GM21515 (cell line): Measurements from ENCODE around the gene IL1RN.

ENCODE experiments used
- ATAC-seq: cut with Tn5 transposase; IDR thresholded peaks from one replicate; pipeline ENCODE4 v1.9.1; 2021; ENCODE audit not compliant: unreplicated experiment

IL1RN gene

DNA sequence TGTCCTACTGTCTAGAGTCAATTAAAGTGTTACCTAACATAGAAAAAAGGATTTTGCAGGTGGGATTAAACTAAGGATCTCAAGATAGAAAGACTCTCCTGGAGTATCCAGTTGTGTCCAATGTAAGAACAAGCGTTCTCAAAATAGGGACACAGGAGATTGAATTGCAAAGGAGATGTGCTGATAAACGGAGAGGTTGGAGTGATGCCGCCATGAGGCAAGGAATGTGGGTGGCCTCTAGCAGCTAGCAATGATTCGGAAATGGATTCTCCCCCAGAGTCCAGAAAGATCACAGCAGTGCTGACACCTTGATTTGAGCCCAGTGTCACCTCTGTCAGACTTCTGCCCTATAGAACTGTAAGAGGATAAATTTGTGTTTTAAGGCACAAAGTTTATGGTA lies 24.1 kb upstream of the IL1RN start:
- ATAC-seq = no peak

DNA sequence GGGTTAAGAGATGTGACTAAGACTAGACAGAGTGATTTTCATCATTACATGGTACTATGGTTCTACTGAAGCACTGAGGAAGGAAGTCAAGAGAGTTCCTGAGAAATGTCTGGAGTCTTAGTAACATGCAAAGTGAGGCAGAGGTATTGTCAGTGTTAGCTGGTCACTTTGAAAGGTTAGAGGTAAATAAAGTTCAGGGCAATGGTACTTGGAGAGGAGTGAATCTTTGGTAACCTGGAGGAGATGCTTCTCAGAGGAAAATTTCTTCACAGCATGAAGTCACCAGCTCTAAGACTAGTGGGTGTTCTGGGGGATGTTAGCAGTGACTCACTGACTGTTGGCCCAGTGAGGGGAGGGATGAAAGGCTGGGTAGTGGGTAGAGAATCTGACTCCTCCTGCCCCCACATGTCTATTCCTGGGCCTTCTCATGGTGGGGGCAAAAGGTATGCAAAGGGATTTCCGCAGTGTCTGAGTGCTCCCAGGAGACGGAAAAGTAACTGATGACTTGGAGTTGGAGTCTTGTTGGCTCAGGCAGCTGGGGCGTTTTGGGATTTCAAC lies 23.3 kb upstream of the IL1RN start:
- ATAC-seq = no peak

DNA sequence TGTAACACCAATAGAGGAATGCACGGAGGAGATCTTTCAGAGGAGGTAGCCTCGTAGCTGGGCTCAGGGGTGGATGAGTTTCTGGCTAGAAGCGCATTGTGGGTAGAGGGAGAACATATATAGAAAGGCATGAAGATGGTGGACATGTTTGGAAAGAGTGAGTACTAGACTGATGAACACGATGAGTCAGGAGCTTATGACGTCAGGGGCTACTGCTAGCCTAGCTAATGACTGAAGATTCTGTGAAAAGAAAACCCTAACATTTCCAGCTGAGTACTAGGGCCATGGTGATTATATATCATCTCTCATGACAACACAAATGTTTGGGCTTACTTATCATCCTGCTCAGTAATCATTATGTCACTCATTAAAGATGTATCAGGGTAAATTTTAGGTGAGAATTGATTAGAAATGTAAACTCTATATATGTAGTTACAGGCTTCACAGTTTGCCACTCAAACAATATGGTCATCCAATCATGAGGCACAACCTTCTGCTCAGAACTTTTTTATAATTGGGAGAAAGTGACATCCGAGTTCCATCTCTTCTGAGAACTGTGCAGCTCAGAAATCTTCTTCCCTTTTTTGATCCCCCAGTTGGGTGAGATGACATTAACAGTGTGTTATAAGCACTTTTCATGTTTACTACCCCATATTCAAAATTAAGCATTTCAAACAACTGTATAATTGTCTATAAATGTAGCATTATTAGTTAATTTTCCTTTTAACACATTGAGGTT lies 22.2 kb upstream of the IL1RN start:
- no peak for ATAC-seq

DNA sequence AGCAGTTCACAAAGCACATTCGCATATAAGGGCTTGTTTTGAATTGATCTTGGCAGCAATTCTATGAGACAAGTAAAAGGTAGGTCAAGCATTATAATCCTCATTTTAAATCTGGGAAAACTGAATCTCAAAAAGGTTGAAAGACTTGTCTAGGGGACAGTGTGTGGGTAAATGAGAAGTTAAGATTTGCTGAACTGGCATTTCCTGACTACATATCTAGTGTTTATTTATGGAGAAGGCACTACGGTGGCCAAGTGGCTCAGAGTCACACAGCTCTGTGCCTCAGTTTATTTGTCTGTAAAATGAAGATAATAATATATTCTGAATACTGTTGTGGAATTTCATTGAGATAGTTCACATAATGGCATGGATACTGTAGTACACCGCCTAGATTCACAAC lies 16.3 kb upstream of the IL1RN start:
- ATAC-seq = no peak

DNA sequence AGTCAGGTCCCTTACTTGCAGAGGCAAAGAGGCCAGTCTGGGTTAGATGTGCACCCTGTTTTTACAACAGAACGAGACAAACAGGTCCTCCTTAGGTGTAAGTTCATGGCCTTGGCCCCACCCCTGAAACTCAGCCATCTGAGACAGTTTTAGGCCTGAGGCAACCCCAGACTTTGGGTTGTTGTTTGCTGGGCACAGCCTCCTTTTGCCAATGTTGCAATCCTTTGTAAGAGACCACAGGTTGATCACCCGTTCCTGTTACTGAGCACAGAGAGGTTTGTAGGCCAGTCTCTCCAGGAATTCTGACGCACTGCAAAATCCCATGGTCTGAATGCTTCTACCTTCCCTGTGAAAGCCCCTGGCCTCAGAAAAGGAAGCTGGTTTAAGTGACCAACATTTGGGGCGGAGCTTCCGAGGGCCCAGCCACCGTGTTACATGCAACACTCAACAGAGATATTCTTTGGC lies 15.5 kb upstream of the IL1RN start:
- ATAC-seq = no peak

DNA sequence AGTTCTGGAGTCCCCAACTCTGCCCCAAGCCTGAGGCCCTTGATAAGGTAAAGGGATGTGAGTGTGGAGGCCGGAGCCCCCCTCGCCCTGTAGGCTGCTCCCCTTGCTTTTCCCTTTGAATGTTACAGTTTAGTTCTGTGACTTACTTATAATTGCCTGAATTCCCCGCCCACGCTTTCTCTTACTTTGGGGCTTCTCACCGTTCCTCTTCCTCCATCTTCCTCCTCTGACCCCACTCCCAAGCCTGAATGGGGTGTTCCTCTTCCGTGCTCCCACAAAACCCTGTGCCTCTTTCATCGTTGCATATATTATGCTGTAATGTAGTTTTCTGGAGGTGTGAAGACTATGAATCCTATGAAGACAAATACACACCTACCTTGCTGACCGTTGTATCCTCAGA lies 15.0 kb upstream of the IL1RN start:
- no peak for ATAC-seq

DNA sequence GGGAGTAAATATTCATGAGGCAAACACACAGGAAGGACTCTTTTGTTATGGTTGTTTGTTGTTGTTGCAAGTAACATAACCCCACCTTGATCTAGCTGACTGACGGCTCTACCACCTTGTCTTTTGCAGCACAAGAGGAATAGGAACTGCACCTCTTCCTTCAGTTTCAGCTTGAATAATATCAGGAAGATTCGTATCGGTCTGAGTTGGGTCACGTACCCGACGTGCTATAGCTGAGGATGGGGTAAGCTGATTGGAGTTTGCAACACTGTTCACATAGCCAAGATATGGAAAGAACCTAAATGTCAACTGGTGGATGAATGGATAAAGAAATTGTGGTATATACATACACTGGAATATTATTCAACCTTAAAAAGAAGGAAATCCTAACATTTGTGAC lies 14.5 kb upstream of the IL1RN start:
- ATAC-seq = no peak

DNA sequence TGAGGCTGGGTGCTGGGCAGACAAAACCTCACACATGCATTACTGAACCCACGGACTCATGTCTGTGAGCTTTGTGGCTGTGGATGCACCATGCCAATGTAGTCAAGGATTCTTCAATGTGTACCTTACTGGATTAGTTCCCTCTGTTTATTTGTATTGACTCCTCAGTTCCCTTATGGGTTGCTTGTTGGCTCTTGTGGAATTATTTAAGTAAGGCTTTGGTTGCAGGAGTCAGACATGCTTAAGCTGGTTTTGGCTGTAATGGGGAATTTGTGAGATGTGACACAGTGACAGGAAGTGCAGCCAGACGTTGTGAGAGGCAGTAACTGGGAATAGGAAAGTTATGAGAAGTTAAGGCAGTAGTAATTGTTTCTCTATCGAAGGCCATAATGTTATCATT lies 13.6 kb upstream of the IL1RN start:
- no peak for ATAC-seq

DNA sequence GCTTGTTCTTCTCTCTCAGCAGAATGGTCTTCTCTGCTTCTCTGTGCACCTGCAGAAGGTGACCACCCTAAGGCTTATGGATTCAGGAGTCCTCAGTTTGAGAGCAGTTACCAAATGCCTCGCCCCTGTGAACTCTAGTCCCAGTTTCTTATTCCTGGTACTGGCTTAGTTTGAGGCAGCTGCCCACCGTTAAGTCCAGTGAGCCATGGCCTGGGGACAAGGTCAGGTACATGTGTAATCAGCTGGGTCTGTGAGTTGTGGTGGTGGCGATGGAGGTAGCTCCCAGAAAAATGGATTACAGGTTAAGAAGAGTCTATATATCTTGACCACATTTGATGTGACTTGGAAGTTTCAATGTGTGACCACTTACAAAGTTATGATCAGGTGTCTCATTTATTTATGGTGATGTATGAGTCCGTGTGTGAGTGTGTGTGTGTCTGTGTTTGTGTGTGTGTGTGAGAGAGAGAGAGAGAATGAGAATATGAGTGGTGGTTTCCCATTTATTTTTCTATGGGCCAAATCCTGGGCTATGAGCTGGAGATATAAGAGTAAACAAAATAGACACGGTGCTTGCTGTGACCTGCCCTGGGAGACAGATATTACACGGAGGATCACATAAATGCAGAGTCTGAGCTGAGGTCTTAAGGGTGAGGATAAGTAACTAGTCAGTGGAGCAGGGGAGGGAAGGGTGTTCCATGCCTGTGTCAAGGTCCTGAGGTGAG lies 13.0 kb upstream of the IL1RN start:
- ATAC-seq = no peak

DNA sequence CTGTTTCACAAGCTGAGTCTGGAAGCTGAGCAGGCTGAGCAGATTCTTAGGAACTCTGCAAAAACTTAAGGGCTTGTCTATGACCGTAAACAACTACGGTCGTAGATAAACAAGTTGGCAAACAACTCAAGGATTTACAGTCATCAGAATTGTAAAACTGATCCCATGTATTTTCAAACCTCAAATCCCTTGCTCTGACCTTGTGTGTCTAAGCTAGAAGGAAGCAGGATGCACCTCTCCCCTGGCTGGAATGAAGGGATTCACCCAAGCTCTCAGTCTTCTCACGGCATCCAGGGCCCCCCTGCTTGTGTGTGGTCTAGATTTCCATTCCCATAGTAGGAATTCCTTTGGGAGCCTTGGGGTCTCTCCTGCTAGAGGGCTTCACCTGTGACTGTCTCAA lies 12.4 kb upstream of the IL1RN start:
- no peak for ATAC-seq

DNA sequence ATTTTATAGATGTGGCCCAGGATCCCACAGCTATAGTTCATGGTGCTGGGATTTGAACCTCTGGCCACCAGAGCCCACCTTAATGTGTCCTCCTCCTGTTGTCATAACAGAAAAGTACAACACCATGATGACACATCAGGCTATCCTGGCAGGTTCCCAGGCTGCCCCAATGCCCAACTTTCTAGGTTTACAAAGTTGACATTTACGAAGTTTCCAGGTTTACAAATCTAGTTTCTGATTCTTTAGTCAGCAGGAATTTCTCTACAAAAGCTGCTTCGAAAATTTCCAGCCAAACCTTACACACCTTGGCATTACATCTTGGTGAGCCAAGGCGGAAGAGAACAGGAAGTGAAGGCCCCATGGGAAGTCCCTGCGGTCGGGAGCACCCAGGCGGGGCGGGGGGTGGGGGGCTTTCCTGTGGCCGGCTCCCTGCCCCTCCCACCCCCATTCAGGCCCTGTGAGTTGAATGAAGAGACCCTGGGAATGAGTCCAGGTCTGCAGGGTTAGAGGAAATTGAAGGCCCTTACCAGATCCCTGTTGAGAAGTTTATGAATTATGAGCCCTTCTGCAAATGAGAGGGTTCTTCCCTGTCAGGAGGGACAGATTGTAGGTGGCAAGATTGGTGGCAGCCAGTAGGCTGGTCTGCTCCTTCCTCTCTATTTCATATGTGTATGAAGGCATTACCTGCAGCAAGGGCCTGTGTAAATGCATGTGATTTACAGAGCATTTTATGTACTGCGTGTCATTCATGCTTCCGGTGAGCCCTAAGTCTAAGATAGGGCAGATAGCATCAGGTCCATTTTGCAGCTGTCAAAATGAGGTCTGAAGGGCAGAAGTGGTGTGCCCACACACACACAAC lies 11.1 kb upstream of the IL1RN start:
- ATAC-seq = no peak

DNA sequence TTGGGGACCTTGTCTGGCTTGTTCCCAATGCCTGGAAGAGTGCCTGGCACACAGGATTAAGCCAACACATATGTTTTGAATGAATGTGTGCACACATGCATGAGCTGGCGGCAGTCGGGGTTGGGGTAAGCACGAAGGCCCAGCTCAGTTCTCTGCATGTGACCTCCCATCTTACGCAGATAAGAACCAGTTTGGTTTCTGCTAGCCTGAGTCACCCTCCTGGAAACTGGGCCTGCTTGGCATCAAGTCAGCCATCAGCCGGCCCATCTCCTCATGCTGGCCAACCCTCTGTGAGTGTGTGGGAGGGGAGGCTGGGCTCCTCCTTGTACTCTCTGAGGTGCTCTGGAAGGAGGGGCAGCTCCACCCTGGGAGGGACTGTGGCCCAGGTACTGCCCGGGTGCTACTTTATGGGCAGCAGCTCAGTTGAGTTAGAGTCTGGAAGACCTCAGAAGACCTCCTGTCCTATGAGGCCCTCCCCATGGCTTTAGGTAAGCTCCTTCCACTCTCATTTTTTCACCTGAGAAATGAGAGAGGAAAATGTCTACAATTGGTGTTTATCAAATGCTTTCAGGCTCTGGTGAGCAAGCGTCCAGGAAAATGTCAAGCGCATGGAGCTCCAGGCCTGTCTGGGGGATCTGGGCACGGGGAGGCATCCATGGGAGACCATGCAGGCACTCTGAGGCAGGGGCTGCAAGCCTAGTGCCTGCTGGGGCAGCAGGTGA lies 9.7 kb upstream of the IL1RN start:
- no peak for ATAC-seq

DNA sequence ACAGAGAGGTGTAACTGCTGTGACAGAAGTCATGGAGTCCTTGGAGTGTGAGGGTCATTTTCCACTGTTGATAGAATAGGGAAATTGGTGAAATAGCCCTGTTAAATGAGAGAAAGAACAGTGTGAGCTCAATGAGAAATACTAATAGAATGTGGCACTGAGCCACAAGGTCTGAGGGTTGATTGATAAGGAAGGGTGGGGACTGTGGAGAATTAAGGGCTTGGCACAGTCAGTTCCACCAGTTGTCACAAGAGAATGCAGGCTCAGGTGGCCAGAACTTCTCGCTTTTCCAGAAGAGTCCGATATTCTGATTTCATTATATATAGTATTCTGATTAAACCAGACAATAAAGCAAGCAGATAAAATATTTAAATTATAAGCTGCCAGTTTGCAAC lies 9.1 kb upstream of the IL1RN start:
- no peak for ATAC-seq

DNA sequence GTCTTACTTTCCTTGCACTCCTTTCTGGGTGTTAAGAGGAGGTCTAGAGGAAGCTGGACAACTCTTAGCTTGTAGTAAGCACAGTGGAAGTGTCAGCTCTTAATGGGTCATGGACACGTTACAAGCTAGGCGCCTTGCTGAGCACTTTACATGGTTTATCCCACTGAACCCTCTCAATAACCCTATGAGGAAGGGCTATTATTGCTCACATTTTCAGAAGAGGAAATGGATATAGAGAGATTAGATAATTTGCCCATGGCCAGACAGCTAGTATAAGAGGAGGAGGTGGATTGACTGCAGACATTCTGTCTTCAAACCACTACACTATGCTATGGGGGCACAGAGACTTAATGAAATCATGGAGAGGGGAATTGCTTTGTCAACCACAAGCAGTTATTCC lies 8.3 kb upstream of the IL1RN start:
- no peak for ATAC-seq

DNA sequence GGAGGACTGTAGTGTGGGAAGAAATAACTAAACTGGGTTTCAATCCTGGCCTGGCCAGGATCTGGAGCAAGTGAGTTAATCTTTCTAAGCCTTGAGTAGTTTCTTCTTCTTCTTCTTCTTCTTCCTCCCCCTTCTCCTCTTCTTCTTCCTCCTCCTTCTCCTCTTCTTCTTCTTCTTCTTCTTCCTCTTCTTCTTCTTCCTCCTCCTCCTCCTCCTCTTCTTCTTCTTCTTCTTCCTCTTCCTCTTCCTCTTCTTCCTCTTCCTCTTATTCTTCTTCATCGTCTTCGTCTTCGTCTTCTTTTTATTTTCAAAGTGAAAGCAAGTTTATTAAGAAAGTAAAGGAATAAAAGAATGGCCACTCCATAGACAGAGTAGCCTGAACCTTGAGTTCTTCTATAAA lies 6.5 kb upstream of the IL1RN start:
- no peak for ATAC-seq

DNA sequence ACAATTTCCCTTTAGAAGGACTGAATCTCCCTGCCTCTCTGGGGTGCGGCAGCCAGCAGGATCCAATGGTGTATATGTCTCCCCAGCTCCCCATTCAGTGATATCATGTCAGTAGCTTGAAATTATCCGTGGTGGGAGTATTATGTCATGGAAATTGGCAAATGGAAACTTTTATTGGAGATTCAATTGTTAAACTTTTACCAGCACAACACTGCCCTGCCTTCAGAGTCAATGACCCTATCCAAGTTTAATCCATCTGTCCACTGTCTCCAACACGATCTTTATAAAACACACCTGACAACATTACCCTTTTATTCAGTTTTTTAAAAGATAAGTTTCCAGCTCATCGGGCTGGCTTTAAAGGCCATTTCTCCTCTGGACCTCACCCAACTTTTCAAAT lies 5.0 kb upstream of the IL1RN start:
- ATAC-seq = no peak

DNA sequence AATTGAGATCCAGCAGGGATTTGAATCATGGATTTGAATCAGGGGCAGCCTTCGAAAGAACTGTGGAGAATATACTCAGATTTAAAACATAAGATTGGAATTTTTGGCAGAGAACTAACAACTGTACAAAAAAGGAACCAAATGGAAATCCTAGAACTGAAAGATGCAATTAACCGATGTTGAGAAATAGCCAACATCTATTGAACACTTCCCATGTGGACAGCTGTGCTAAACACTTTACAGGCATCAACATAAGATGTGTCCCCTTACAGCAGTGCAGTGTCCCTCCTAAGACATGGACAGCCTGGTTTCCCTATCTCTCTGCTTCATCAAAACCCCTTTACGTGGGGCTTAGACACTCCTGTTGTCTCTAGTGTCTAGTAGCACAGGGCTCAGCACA lies 3.7 kb upstream of the IL1RN start:
- ATAC-seq = no peak

DNA sequence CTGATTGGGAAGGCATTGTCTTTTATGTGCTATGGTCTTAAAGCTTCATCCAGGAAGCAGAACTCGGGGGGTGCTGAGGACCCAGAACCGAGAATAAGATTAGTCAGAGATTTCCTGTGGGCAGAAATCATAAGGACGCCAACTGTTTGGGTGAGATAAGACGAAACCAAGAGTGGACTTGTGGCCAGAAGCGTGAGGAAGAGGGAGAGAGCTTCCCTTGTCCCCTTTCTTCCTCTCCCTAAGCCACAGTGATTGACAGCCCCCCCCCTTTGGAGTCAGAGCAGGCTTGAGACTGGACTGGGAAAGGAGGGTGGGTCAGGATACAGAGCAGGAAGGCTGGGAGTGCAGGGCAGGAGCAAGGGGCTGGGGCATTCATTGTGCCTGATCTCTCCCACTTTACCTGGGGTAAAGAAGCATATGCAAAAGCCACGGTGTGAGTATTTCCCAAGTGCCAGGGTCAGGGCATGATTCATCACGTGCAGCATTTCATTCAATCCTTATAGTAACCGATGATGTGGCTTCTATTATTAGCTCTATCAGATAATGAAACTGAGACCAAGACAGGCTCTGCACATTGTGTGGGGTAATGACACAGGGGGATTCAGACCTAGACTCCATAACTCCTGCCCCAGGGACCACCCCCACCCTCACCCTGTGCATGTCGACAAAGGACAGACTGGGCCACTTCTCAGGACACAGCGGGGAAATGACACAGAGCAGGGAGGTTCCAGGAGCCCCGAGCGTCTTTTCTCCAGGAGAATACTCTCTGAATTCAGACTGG lies 3.0 kb upstream of the IL1RN start:
- ATAC-seq = no peak

DNA sequence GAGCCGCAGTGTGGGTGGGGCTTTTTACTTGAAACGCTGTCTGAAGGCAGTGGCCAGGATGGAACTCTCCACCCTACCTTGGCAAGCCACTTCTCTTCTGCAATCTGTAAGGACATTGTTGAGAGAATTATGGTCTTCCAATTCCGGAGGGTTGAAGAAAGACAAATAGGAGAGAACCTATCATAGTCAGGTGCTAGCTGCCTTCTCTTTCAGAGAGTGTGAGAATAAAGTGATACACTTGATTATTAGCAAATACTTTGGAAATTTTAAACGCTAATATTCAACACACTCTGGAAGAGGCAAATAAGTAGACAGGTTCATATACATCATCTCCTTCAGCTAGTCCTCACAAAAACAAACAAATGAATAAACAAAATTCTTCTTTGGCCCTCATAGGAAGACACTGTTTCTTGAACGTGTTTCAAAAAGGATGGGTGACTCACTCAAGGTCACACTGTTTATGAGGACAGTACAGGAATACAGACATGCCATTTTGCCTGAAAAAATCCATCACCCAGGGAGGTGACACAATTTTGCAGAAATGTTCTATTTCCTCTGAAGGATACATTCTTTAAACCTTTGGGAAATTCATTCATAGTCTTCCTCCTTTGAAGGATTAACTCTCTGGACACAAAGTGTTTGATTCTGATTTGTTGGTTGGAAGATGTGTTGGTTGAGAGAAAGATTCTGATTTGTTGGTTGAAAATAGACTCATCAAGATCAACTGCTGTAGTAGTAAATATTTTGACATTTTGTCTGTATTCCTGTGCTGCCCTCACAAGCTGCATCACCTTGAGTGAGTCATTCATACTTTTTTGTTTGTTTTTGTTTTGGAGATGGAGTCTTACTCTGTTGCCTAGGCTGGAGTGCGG lies 2.2 kb upstream of the IL1RN start:
- no peak for ATAC-seq
